A549 treated with Mapracorat at 1 μM for 4 hours (cell line): ENCODE measurements around the gene CBLIF. TPM values are rescaled to one million over a fixed set of nuclear protein-coding genes. Genes with fewer than 3 reads are reported as not detected.

Experiments
- total RNA-seq: library from RNA; stranded (reverse); fragments of 200-300 nt; extraction: Qiagen RNA extraction; gene quantifications from 5 replicates; pipeline ENCODE4 v1.2.3, GENCODE V29; 2022

Gene CBLIF
- total RNA-seq, result not detected in 5 replicates

DNA sequence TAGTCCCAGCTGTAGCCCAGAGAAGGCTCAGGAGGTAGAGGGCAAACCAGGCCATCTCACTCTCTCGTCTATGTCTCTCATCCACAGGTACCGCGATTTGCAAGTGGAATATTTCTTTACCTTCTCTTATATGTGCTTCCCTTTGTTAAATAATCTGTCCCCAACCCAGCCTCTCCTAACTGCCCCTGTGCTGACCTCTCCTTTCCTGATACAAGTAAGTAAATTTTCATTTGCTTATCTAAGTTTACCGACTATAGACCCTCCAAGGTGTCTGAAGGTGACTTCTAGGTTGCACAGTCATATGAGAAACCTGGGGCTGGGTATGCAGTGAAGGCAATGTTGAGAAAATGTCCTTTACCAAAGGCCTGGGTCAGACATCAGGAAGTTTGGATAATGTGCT lies at the start of gene CBLIF:
TSS of gene CBLIF (minus strand) at position 101 of the 400 bp plus-strand sequence. CDS start at position 55, 46 bp downstream.

DNA sequence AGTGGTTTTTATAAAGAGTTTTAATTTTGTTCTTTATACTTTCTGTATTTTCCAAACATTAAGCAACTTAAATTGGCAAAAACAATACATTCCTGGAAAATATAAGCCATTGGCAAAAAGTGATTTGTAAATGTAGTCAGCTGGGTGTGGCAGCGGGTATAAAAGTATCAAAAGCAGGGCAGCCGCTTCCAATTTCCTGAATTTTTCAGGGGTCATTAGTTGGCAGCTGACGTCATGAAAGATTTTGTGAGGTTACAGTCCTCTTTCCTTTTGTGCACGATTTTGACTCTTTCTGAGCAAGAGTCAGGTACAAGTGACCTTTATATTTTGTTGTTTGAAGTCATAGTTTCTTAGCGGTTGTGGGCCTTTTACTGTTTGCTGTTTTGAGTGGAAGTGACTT lies 33.3 kb upstream of the CBLIF start, which contains the start of gene OOSP3:
TSS of gene OOSP3 (plus strand) at position 208 of the 400 bp plus-strand sequence. CDS start at position 235, 27 bp downstream.

DNA sequence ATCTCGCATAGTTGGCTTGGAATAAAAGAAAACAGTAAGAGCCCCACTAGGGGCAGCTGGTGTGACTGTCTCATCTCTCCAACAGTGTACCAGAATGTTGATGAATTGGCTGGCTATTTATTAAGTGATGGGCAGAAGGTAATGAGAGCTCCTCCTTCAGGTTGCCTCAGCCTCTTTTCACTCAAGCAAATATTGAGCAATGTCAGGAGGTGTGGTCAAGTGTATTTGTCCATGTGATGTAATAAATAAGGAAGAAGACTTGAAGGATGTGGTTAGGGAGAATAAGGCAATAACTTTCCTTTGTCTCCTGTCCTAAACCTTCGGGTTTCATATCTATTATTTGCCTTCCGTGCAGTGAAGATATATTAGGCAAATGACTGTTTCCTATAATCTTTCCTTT lies 21.1 kb upstream of the CBLIF start, which contains the start of gene TCN1:
TSS of gene TCN1 (minus strand) at position 91 of the 400 bp plus-strand sequence. CDS start at position 74, 17 bp downstream.

DNA sequence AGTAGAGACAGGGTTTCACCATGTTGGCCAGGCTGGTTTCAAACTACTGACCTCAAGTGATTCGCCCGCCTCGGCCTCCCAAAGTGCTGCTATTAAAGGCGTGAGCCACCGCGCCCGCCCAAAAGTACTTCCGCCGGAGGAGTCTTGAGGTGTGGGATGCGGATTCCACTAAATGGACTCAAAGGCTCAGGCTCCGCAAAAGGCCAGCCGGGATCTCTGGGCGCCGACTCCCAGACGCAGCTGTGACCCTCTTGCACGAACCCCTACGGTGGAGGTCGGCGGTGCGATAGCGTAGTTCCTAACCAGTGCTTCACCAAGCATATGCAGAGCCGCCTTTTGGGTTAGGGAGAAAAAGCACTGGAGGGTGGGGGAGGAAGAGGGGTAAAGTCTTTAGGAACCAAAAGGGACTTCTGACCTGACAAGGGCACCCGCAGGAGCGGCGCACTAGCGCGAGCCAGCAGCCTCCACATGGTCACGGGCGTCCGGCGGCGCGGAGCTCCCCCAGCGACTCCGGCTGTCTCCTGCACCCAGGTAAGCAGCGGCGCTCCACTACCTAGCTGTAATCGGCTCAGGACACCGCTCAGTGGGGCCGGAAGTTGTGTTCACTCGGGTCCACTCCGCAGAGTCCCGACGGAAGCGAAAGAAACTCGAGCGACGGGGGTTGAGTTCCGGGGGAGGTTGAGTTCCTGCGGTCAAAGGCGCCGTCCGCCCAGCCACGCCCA lies 34.9 kb downstream of the CBLIF start, which contains the start of gene MRPL16:
TSS of gene MRPL16 (minus strand) at position 590 of the 722 bp plus-strand sequence. CDS start at position 470, 120 bp downstream.

Other genes starting within 250 kb of the CBLIF start
- gene OSBP, start 229.7 kb downstream of the CBLIF start, total RNA-seq, result 28.1 to 32.8 TPM (median 29.0 TPM) in 5 replicates
- 41.7 to 48.4 TPM (median 46.9 TPM) in 5 replicates for gene PATL1, start 176.5 kb downstream of the CBLIF start, total RNA-seq
- gene OR10V1, start 131.7 kb downstream of the CBLIF start, total RNA-seq, result not detected in 5 replicates
- gene STX3, start 90.1 kb downstream of the CBLIF start, total RNA-seq, result 21.4 to 28.3 TPM (median 26.8 TPM) in 5 replicates
- gene MRPL16, start 34.7 kb downstream of the CBLIF start, total RNA-seq, result 60.4 to 65.1 TPM (median 64.2 TPM) in 5 replicates
- gene TCN1, start 21.0 kb upstream of the CBLIF start, total RNA-seq, result 0.26 to 0.42 TPM (median 0.36 TPM) in 5 replicates
- gene OOSP3, start 33.3 kb upstream of the CBLIF start, total RNA-seq, result not detected in 5 replicates
- not detected in 5 replicates for gene OOSP1, start 92.9 kb upstream of the CBLIF start, total RNA-seq
- not detected in 5 replicates for gene OOSP4A, start 118.5 kb upstream of the CBLIF start, total RNA-seq
- not detected in 5 replicates for gene OOSP4B, start 171.7 kb upstream of the CBLIF start, total RNA-seq
- not detected in 5 replicates for gene OOSP2, start 194.9 kb upstream of the CBLIF start, total RNA-seq
- gene MS4A3, start 211.2 kb upstream of the CBLIF start, total RNA-seq, result not detected in 5 replicates
- gene MS4A2, start 243.2 kb upstream of the CBLIF start, total RNA-seq, result not detected in 5 replicates